ENCODE data around the gene CDH13.

CDH13 gene

DNA sequence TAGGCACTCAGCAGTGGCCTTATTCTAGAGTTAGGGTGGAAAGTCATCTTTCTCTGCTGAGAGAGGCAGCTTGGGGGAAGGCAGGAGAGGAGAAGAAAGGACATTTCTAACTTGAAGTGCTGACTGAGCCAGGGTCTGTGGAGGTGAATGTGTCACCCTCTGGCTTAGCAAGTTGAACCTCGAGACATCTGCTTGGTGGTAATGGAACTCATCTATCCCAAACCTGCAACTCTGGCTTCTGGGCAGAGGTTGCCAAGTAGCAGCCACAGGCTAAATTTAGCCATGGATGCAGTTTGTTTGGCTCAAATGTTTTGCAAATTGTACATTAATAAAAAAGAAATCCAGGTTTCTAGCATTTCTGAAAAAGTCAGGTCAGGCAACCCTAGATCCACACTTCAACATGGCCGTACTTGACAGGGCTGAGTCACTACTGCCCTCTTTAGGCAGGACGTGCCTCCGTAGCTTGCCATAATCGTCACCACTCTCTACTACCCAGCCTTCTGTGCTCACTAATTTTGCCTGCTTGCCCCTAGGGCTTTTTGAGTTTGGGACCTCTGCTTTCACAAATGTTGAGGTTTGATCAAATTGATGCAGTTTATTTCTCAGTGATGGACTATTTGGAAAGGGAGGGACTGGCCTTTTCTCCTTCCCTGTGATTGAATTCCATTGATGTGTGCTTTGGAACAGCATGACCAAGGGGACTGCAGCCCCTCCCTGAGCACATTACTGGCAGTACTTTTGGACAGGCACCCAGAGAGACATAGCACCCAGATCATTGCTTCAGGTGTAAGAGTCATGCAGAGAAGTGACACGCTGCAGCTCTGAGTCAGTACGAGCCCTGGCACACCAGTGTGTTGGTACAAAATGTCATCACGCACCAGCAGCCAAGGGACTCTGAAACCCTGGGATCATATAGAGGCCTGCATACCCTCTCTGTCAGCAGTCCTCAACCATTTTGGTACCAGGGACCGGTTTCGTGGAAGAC, 5.2 kb downstream of the CDH13 start:
- no peak for TF ChIP-seq POLR2AphosphoS5 (IDR thresholded peaks at IDR 0.05; ENCODE audit: low read depth, low read length)
- no peak for TF ChIP-seq TAF1 (IDR thresholded peaks at IDR 0.05; ENCODE audit: borderline replicate concordance, insufficient read depth, low read length)
- TF ChIP-seq, protein P1, sequence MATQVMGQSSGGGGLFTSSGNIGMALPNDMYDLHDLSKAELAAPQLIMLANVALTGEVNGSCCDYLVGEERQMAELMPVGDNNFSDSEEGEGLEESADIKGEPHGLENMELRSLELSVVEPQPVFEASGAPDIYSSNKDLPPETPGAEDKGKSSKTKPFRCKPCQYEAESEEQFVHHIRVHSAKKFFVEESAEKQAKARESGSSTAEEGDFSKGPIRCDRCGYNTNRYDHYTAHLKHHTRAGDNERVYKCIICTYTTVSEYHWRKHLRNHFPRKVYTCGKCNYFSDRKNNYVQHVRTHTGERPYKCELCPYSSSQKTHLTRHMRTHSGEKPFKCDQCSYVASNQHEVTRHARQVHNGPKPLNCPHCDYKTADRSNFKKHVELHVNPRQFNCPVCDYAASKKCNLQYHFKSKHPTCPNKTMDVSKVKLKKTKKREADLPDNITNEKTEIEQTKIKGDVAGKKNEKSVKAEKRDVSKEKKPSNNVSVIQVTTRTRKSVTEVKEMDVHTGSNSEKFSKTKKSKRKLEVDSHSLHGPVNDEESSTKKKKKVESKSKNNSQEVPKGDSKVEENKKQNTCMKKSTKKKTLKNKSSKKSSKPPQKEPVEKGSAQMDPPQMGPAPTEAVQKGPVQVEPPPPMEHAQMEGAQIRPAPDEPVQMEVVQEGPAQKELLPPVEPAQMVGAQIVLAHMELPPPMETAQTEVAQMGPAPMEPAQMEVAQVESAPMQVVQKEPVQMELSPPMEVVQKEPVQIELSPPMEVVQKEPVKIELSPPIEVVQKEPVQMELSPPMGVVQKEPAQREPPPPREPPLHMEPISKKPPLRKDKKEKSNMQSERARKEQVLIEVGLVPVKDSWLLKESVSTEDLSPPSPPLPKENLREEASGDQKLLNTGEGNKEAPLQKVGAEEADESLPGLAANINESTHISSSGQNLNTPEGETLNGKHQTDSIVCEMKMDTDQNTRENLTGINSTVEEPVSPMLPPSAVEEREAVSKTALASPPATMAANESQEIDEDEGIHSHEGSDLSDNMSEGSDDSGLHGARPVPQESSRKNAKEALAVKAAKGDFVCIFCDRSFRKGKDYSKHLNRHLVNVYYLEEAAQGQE (IDR thresholded peaks at IDR 0.05; ENCODE audit: insufficient read depth in 1 of 2, low read depth in 2 of 2, low read length in 2 of 2), result no peak
- TF ChIP-seq FOXP2 (optimal IDR thresholded peaks at IDR 0.05; ENCODE audit: borderline replicate concordance, extremely low read depth, extremely low read length, insufficient read depth), result no peak
- no peak for TF ChIP-seq SIN3A (IDR thresholded peaks at IDR 0.05; ENCODE audit: borderline replicate concordance, insufficient read depth, low read length)

DNA sequence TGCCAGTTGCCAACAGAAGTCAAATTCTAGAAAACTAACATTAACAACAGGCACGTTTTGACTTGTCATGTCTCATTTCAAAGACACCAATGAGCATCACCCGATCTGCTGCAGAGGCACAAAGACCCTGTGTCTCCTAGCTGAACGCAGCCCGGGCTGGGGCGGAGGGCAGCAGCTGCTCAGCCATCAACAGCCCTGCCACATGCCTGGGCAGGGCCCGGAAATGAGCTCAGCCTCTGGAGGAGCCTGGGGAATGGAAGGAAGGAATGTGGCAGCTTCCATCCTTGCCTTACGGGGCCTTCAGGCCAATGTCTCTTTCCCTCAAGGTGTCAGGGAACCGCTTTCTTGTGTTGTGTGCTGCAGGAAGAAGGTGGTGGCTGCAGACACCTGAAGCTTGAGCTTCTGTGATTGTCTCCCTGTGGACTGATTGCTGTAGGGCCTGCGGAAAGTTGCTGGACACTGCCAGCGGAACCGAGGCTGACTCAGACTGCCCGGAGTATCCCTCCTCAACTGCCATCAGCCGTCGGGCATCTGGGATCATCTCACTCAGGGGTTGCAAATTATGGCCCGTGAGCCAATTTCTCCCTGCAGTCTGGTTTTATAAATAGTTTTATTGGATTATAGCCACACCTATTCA, 7.3 kb downstream of the CDH13 start:
- TF ChIP-seq FOXP2 (optimal IDR thresholded peaks at IDR 0.05; ENCODE audit: borderline replicate concordance, extremely low read depth, extremely low read length, insufficient read depth), result no peak
- TF ChIP-seq SIN3A (IDR thresholded peaks at IDR 0.05; ENCODE audit: borderline replicate concordance, insufficient read depth, low read length), result no peak
- TF ChIP-seq, protein P1 (IDR thresholded peaks at IDR 0.05; ENCODE audit: insufficient read depth in 1 of 2, low read depth in 2 of 2, low read length in 2 of 2), result no peak
- TF ChIP-seq TAF1 (IDR thresholded peaks at IDR 0.05; ENCODE audit: borderline replicate concordance, insufficient read depth, low read length), result no peak
- no peak for TF ChIP-seq POLR2AphosphoS5 (IDR thresholded peaks at IDR 0.05; ENCODE audit: low read depth, low read length)

GRCh38 chr16:82634955-82635610, 8.3 kb downstream of the CDH13 start:
- TF ChIP-seq TAF1 (IDR thresholded peaks at IDR 0.05; ENCODE audit: borderline replicate concordance, insufficient read depth, low read length) (no peak), FOXP2 (optimal IDR thresholded peaks at IDR 0.05; ENCODE audit: borderline replicate concordance, extremely low read depth, extremely low read length, insufficient read depth) (no peak)
- TF ChIP-seq, protein P1 (IDR thresholded peaks at IDR 0.05; ENCODE audit: insufficient read depth in 1 of 2, low read depth in 2 of 2, low read length in 2 of 2), result no peak

GRCh38 chr16:82636485-82636884, 9.7 kb downstream of the CDH13 start:
- TF ChIP-seq FOXP2 (optimal IDR thresholded peaks at IDR 0.05; ENCODE audit: borderline replicate concordance, extremely low read depth, extremely low read length, insufficient read depth), result no peak
- no peak for TF ChIP-seq SIN3A (IDR thresholded peaks at IDR 0.05; ENCODE audit: borderline replicate concordance, insufficient read depth, low read length)
- TF ChIP-seq POLR2AphosphoS5 (IDR thresholded peaks at IDR 0.05; ENCODE audit: low read depth, low read length), result no peak
- no peak for TF ChIP-seq TAF1 (IDR thresholded peaks at IDR 0.05; ENCODE audit: borderline replicate concordance, insufficient read depth, low read length)
- TF ChIP-seq, protein P1 (IDR thresholded peaks at IDR 0.05; ENCODE audit: insufficient read depth in 1 of 2, low read depth in 2 of 2, low read length in 2 of 2), result no peak
